Fibroblast of skin of back (primary cell): ENCODE data around the gene ANKH.

Source experiments
- DNase-seq: peaks from one replicate; pipeline ENCODE4 v3.0.0-alpha.2; 2013

The ANKH gene

GRCh38 chr5:14712131-14712530, 159.4 kb downstream of the ANKH start:
- no peak for DNase-seq

- DNase-seq, result no peak
These were observed 161.1 kb downstream of the ANKH start for GRCh38 chr5:14710313-14710994.

GRCh38 chr5:14708551-14708950, 163.0 kb downstream of the ANKH start:
- DNase-seq, result no peak

GRCh38 chr5:14707811-14708390, 163.7 kb downstream of the ANKH start:
- DNase-seq, result no peak

- DNase-seq, result peak; percentile 74
These were observed 165.0 kb downstream of the ANKH start for GRCh38 chr5:14706615-14707021.

- no peak for DNase-seq
These were observed 166.0 kb downstream of the ANKH start for GRCh38 chr5:14705556-14705955.

- DNase-seq, result no peak
These were observed 169.2 kb downstream of the ANKH start for GRCh38 chr5:14702238-14702839.

GRCh38 chr5:14701556-14701955, 170.0 kb downstream of the ANKH start:
- DNase-seq, result no peak

GRCh38 chr5:14700478-14701436, 170.8 kb downstream of the ANKH start:
- DNase-seq, result no peak

GRCh38 chr5:14699807-14700400, 171.7 kb downstream of the ANKH start:
- no peak for DNase-seq

- DNase-seq, result no peak
These were observed 172.4 kb downstream of the ANKH start for GRCh38 chr5:14699159-14699558.

- DNase-seq, result no peak
These were observed 173.1 kb downstream of the ANKH start for GRCh38 chr5:14698495-14698894.

GRCh38 chr5:14696851-14697250, 174.7 kb downstream of the ANKH start:
- no peak for DNase-seq

GRCh38 chr5:14696057-14696456, 175.5 kb downstream of the ANKH start:
- no peak for DNase-seq

GRCh38 chr5:14695152-14695551, 176.4 kb downstream of the ANKH start:
- DNase-seq, result no peak

- DNase-seq, result no peak
These were observed 178.5 kb downstream of the ANKH start for GRCh38 chr5:14693070-14693469.

GRCh38 chr5:14687023-14687665, 184.4 kb downstream of the ANKH start:
- no peak for DNase-seq

- no peak for DNase-seq
These were observed 185.1 kb downstream of the ANKH start for GRCh38 chr5:14686517-14686916.

- DNase-seq, result peak; percentile 67
These were observed 185.8 kb downstream of the ANKH start for GRCh38 chr5:14685757-14686156.

- no peak for DNase-seq
These were observed 186.8 kb downstream of the ANKH start for GRCh38 chr5:14684757-14685156.

GRCh38 chr5:14683906-14684455, 187.6 kb downstream of the ANKH start:
- no peak for DNase-seq
